OCI-LY3 (cell line): ENCODE results near the gene CLMN.

Experiments used
- CTCF ChIP-seq: fragments of 200-600, 300-600 bp; sonication (generic); IDR thresholded peaks from 2 replicates; pipeline ENCODE4 v1.5.1; 2014; ENCODE audit warnings: antibody characterized with exemption, low read length, low read depth
- EZH2phosphoT487 ChIP-seq: fragments of 200-600 bp; shearing (Covaris generic); IDR thresholded peaks from 2 replicates; pipeline ENCODE4 v1.6.1; 2018; ENCODE audit warnings: antibody characterized with exemption, mixed run types, low read depth

GRCh38 chr14:95163666-95164065, 156.0 kb downstream of the CLMN start:
- TF ChIP-seq CTCF = no peak
- no peak for TF ChIP-seq EZH2phosphoT487
